HCT116 (cell line): ENCODE results near the gene RBMS1. TPM values are rescaled to one million over a fixed set of nuclear protein-coding genes. Genes with fewer than 3 reads are reported as not detected.

Source experiments
- ATAC-seq: fragments of 200-7000 bp; cut with Tn5 transposase; 2 replicates; pipeline ENCODE4 v1.9.1; 2020; ENCODE audit warnings: mild to moderate bottlenecking, moderate library complexity
- BruUV-seq: library from RNA; stranded (reverse); fragments of 400-500 nt; replicated peaks from 2 replicates; lab custom pipeline; 2021; lab: Mats Ljungman, UMichigan
- CTCF ChIA-PET: fragments of 300-600 bp; sonication (Branson Sonifier 250); formaldehyde crosslinking; loops from one replicate; lab custom pipeline; 2021; ENCODE audit warnings: antibody characterized with exemption; lab: Charles Lee
- POLR2A ChIA-PET: fragments of 300-600, 350-600 bp; sonication (Branson Sonifier 250); formaldehyde crosslinking; loops from one replicate; lab custom pipeline; 2021; ENCODE audit warnings: antibody characterized with exemption; lab: Charles Lee
- RAD21 ChIA-PET, 2 experiments: fragments of 300-600 bp; sonication (Branson Sonifier 250); formaldehyde crosslinking; loops; one replicate each; lab custom pipeline; 2023; ENCODE audit warnings: low total read pairs in 2 of 2; ENCODE audit not compliant: uncharacterized antibody in 2 of 2, unreplicated experiment in 2 of 2, low non-redundant PET in 1 of 2; lab: Charles Lee
- DNase-seq: peaks from one replicate; pipeline ENCODE4 v3.0.0-alpha.2; 2010; ENCODE audit warnings: low read depth, low spot score
- H2AFZ ChIP-seq: fragments of 200-600 bp; shearing (Covaris generic), sonication (generic); 2 replicates; pipeline ENCODE4 v1.6.1; 2017; ENCODE audit warnings: low read depth, mixed run types, mixed read lengths, antibody characterized with exemption, low read length; ENCODE audit not compliant: poor library complexity, severe bottlenecking
- H3K27ac ChIP-seq: 2 replicates; pipeline ENCODE4 v1.5.1; 2012; ENCODE audit warnings: low read depth, low read length
- H3K27me3 ChIP-seq: fragments of 200-600 bp; sonication (generic); 2 replicates; pipeline ENCODE4 v1.6.1; 2016; ENCODE audit warnings: mixed run types, low read length, mixed read lengths; ENCODE audit not compliant: insufficient read depth
- H3K36me3 ChIP-seq, 2 experiments: fragments of 200-500 bp in 1 of 2; fragments of 200-600 bp in 1 of 2; sonication (Bioruptor generic) in 1 of 2; sonication (generic) in 1 of 2; 2 replicates each; pipeline versions ENCODE4 v1.5.1 to v1.6.1; 2014 to 2016; ENCODE audit warnings: low read length in 2 of 2, inconsistent platforms in 1 of 2, mixed read lengths in 1 of 2, mixed run types in 1 of 2; ENCODE audit not compliant: insufficient read depth in 2 of 2, control insufficient read depth in 1 of 2
- H3K4me1 ChIP-seq, 2 experiments: fragments of 200-600 bp in 1 of 2; sonication (generic) in 1 of 2; 2 replicates each; pipeline versions ENCODE4 v1.5.1 to v1.6.1; 2012 to 2017; ENCODE audit warnings: low read length in 2 of 2, inconsistent platforms in 1 of 2, mild to moderate bottlenecking in 1 of 2, mixed read lengths in 1 of 2, mixed run types in 1 of 2, moderate library complexity in 1 of 2; ENCODE audit not compliant: insufficient read depth in 2 of 2, control insufficient read depth in 1 of 2
- H3K4me2 ChIP-seq: fragments of 200-600 bp; sonication (generic); 2 replicates; pipeline ENCODE4 v1.6.1; 2017; ENCODE audit warnings: mixed run types, low read length, mixed read lengths
- H3K4me3 ChIP-seq, 2 experiments: fragments of 200-600 bp in 1 of 2; sonication (generic) in 1 of 2; replicated peaks in 1 of 2; 2 replicates each; pipeline ENCODE4 v1.5.1; 2011 to 2016; ENCODE audit warnings: low read length in 2 of 2, control low read depth in 1 of 2, low read depth in 1 of 2, mild to moderate bottlenecking in 1 of 2, mixed read lengths in 1 of 2, mixed run types in 1 of 2
- H3K79me2 ChIP-seq: fragments of 200-600 bp; sonication (generic); 2 replicates; pipeline ENCODE4 v1.6.1; 2017; ENCODE audit warnings: mild to moderate bottlenecking, mixed run types, low read length, moderate library complexity, mixed read lengths; ENCODE audit not compliant: insufficient read depth
- H3K9ac ChIP-seq: fragments of 200-600 bp; sonication (generic); 2 replicates; pipeline ENCODE4 v1.6.1; 2016; ENCODE audit warnings: low read length, mixed read lengths
- H3K9me2 ChIP-seq: fragments of 200-600 bp; sonication (generic), shearing (Covaris generic); 2 replicates; pipeline ENCODE4 v1.6.1; 2017; ENCODE audit warnings: mixed run types, mild to moderate bottlenecking, moderate library complexity; ENCODE audit not compliant: insufficient read depth
- H3K9me3 ChIP-seq, 2 experiments: fragments of 200-500 bp in 1 of 2; fragments of 200-600 bp in 1 of 2; sonication (Bioruptor generic) in 1 of 2; sonication (generic) in 1 of 2; 2 replicates each; pipeline ENCODE4 v1.6.1; 2014 to 2017; ENCODE audit warnings: low read length in 2 of 2, mixed read lengths in 2 of 2, inconsistent platforms in 1 of 2, low read depth in 1 of 2, mild to moderate bottlenecking in 1 of 2, mixed run types in 1 of 2, moderate library complexity in 1 of 2; ENCODE audit not compliant: control insufficient read depth in 1 of 2, insufficient read depth in 1 of 2
- H4K20me1 ChIP-seq: fragments of 200-600 bp; sonication (generic), shearing (Covaris generic); 2 replicates; pipeline ENCODE4 v1.6.1; 2017; ENCODE audit warnings: mixed run types, mild to moderate bottlenecking, moderate library complexity; ENCODE audit not compliant: insufficient read depth
- CEBPB ChIP-seq: IDR thresholded peaks from 2 replicates; pipeline ENCODE4 v1.6.1; 2012; ENCODE audit warnings: low read depth
- CTCF ChIP-seq, 3 experiments: fragments of 200-600 bp in 1 of 3; sonication (generic) in 1 of 3; IDR thresholded peaks in 2 of 3; conservative IDR thresholded peaks in 1 of 3; 2 replicates each; pipeline ENCODE4 v1.5.1; 2012 to 2017; ENCODE audit warnings: low read depth in 2 of 3, low read length in 2 of 3, antibody characterized with exemption in 1 of 3, borderline replicate concordance in 1 of 3, control low read depth in 1 of 3, mild to moderate bottlenecking in 1 of 3, mixed read lengths in 1 of 3, mixed run types in 1 of 3, moderate library complexity in 1 of 3; ENCODE audit not compliant: insufficient read depth in 1 of 3
- ELF1 ChIP-seq: IDR thresholded peaks from 2 replicates; pipeline ENCODE4 v1.6.1; 2012; ENCODE audit warnings: low read depth, borderline replicate concordance
- EZH2 ChIP-seq: fragments of 200-600 bp; sonication (generic); IDR thresholded peaks from 2 replicates; pipeline ENCODE4 v1.6.1; 2017; ENCODE audit warnings: antibody characterized with exemption, mixed run types
- EZH2phosphoT487 ChIP-seq: fragments of 200-600 bp; IDR thresholded peaks from 2 replicates; pipeline ENCODE4 v1.6.1; 2018; ENCODE audit warnings: antibody characterized with exemption, borderline replicate concordance
- SIN3A ChIP-seq: IDR thresholded peaks from 2 replicates; pipeline ENCODE4 v1.6.1; 2012; ENCODE audit warnings: low read depth
- SRF ChIP-seq: IDR thresholded peaks from 2 replicates; pipeline ENCODE4 v1.6.1; 2012; ENCODE audit warnings: low read depth
- TCF7L2 ChIP-seq: IDR thresholded peaks from 2 replicates; pipeline ENCODE4 v1.7.0; 2011; ENCODE audit warnings: borderline replicate concordance, inconsistent platforms; ENCODE audit not compliant: insufficient read depth, insufficient read length; ENCODE audit errors: extremely low read depth
- YY1 ChIP-seq: IDR thresholded peaks from 2 replicates; pipeline ENCODE4 v1.6.1; 2011; ENCODE audit warnings: low read length, low read depth, moderate library complexity, mild to moderate bottlenecking; ENCODE audit not compliant: insufficient replicate concordance; ENCODE audit errors: extremely low read depth
- intact Hi-C: fragments of 100-400 bp; cut with micrococcal nuclease; formaldehyde crosslinking; loops from 2 replicates; pipeline ENCODE4 v1.10.0; 2022
- total RNA-seq: library from RNA; stranded (reverse); gene quantifications from one replicate; pipeline ENCODE4 v1.2.1, GENCODE V29; 2021; ENCODE audit not compliant: unreplicated experiment
- TF ChIP-seq, protein P1 (sequence below): IDR thresholded peaks from 2 replicates; pipeline ENCODE4 v1.6.1; 2012; ENCODE audit warnings: low read depth

The RBMS1 gene
- total RNA-seq, 1 experiment from 2014 or later: 17.6 TPM

GRCh38 chr2:160502478-160502877 lies 8.9 kb upstream of the RBMS1 start:
- no peak overlapping the region for H3K4me3 ChIP-seq
- DNase-seq: no peak
- H3K36me3 ChIP-seq: no peaks in the 10 kb centered on the region
- RAD21 ChIA-PET: no interaction called here
- intact Hi-C loops: no loop called here
- BruUV-seq: no TSS peak
- POLR2A ChIA-PET: no interaction called here
- H3K9me3 ChIP-seq: no peaks in the 10 kb centered on the region
- no peak overlapping the region for H3K27ac ChIP-seq
- H3K4me1 ChIP-seq: no peaks in the 10 kb centered on the region
- no peak for TF ChIP-seq ELF1
- TF ChIP-seq CTCF (IDR thresholded peaks at IDR 0.05 in 2 of 3, conservative IDR thresholded peaks at IDR 0.05 in 1 of 3; ENCODE audit: borderline replicate concordance in 1 of 3, insufficient read depth in 1 of 3, low read depth in 2 of 3, low read length in 2 of 3): no peak
- no peak for TF ChIP-seq EZH2phosphoT487
- no peak for TF ChIP-seq EZH2
- TF ChIP-seq, all 23 proteins: peak for 0
- Histone ChIP-seq H3K9ac (no peak overlapping the region), H4K20me1 (no peaks in the 10 kb centered on the region), H3K79me2 (no peaks in the 10 kb centered on the region), H3K27me3 (no peaks in the 10 kb centered on the region), H2AFZ (no peak overlapping the region), H3K9me2 (no peaks in the 10 kb centered on the region), H3K4me2 (no peak overlapping the region)
- CTCF ChIA-PET: no interaction called here
- no peak for ATAC-seq

DNA sequence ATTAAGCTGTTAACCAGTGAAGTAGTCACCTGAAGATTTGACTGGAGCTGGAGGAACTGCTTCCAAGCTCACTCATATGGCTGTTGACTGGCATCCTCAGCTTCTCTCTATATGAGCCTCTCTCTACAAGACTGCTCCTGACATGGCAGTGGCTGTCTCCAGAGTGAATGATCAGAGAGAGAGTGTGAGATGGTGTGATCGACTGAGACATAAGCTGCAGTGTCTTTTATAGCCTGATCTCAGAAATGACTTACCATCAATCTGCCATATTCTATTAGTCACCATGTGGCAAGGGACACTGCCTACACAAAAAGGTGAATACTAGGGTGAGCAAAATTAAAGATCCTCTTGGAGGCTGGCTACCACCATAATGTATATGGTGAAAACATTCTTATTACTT lies 7.8 kb upstream of the RBMS1 start:
- Histone ChIP-seq H3K9me3 (no peaks in the 10 kb centered on the region), H3K9me2 (no peaks in the 10 kb centered on the region), H3K4me1 (no peaks in the 10 kb centered on the region), H3K4me2 (no peak overlapping the region), H3K27ac (no peak overlapping the region), H3K9ac (no peak overlapping the region), H3K27me3 (no peaks in the 10 kb centered on the region), H2AFZ (no peak overlapping the region), H3K79me2 (no peaks in the 10 kb centered on the region), H4K20me1 (no peaks in the 10 kb centered on the region), H3K36me3 (no peaks in the 10 kb centered on the region), H3K4me3 (no peak overlapping the region)
- ChIA-PET CTCF (no interaction called here), POLR2A (no interaction called here), RAD21 (no interaction called here)
- ATAC-seq: no peak
- intact Hi-C loops: no loop called here
- BruUV-seq: no TSS peak
- TF ChIP-seq TCF7L2 (no peak), YY1 (no peak), CTCF (IDR thresholded peaks at IDR 0.05 in 2 of 3, conservative IDR thresholded peaks at IDR 0.05 in 1 of 3; ENCODE audit: borderline replicate concordance in 1 of 3, insufficient read depth in 1 of 3, low read depth in 2 of 3, low read length in 2 of 3) (no peak), SIN3A (no peak), ELF1 (no peak), EZH2 (no peak), SRF (no peak), CEBPB (no peak)
- TF ChIP-seq, protein P1, sequence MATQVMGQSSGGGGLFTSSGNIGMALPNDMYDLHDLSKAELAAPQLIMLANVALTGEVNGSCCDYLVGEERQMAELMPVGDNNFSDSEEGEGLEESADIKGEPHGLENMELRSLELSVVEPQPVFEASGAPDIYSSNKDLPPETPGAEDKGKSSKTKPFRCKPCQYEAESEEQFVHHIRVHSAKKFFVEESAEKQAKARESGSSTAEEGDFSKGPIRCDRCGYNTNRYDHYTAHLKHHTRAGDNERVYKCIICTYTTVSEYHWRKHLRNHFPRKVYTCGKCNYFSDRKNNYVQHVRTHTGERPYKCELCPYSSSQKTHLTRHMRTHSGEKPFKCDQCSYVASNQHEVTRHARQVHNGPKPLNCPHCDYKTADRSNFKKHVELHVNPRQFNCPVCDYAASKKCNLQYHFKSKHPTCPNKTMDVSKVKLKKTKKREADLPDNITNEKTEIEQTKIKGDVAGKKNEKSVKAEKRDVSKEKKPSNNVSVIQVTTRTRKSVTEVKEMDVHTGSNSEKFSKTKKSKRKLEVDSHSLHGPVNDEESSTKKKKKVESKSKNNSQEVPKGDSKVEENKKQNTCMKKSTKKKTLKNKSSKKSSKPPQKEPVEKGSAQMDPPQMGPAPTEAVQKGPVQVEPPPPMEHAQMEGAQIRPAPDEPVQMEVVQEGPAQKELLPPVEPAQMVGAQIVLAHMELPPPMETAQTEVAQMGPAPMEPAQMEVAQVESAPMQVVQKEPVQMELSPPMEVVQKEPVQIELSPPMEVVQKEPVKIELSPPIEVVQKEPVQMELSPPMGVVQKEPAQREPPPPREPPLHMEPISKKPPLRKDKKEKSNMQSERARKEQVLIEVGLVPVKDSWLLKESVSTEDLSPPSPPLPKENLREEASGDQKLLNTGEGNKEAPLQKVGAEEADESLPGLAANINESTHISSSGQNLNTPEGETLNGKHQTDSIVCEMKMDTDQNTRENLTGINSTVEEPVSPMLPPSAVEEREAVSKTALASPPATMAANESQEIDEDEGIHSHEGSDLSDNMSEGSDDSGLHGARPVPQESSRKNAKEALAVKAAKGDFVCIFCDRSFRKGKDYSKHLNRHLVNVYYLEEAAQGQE: no peak
- DNase-seq: no peak
